Testis (tissue), 2 donors: ENCODE results near the gene SPRYD3.

Experiments used
- CTCF ChIP-seq, 3 experiments: fragments of 450-650 bp in 2 of 3; fragments of 200-600 bp in 1 of 3; sonication (generic) in 1 of 3; IDR thresholded peaks; one replicate each; pipeline ENCODE4 v1.5.1; 2016 to 2019; ENCODE audit warnings: antibody characterized with exemption in 3 of 3, mild to moderate bottlenecking in 2 of 3, moderate library complexity in 1 of 3
- POLR2A ChIP-seq: fragments of 450-650 bp; IDR thresholded peaks from one replicate; pipeline ENCODE4 v1.6.1; 2017; ENCODE audit warnings: antibody characterized with exemption, mild to moderate bottlenecking, moderate library complexity

GRCh38 chr12:53058674-53059433 lies 20.3 kb downstream of the SPRYD3 start:
- no peak for TF ChIP-seq CTCF (IDR thresholded peaks at IDR 0.05)
- TF ChIP-seq POLR2A: no peak
